MG63 (cell line): ENCODE data around the gene EPHB2. TPM values are rescaled to one million over a fixed set of nuclear protein-coding genes. Genes with fewer than 3 reads are reported as not detected.

Experiments used
- DNase-seq: peaks from one replicate; pipeline ENCODE4 v3.0.0-alpha.2; 2020
- H3K27me3 ChIP-seq: fragments of 250-450 bp; sonication (Bioruptor Pico); 2 replicates; pipeline ENCODE4 v1.5.1; 2020; ENCODE audit warnings: mild to moderate bottlenecking, moderate library complexity
- H3K36me3 ChIP-seq: fragments of 250-450 bp; sonication (Bioruptor Pico); 2 replicates; pipeline ENCODE4 v1.5.1; 2020; ENCODE audit warnings: mild to moderate bottlenecking, moderate library complexity
- H3K4me3 ChIP-seq: fragments of 250-450 bp; sonication (Bioruptor Pico); 2 replicates; pipeline ENCODE4 v1.5.1; 2020; ENCODE audit warnings: mild to moderate bottlenecking, moderate library complexity
- H3K9me3 ChIP-seq: fragments of 250-450 bp; sonication (Bioruptor Pico); 2 replicates; pipeline ENCODE4 v1.5.1; 2020; ENCODE audit warnings: mild to moderate bottlenecking, moderate library complexity
- total RNA-seq: library from RNA; depleted of rRNA; stranded (reverse); fragments of >200 nt; shearing (Covaris generic); gene quantifications from 2 replicates; pipeline ENCODE4 v1.2.3, GENCODE V29; 2014; ENCODE audit warnings: low replicate concordance

EPHB2 gene
- total RNA-seq, 1 experiment from 2014 or later: 19.6 TPM

- no peaks in the 10 kb centered on the region for H3K27me3 ChIP-seq
Observed at GRCh38 chr1:22709891-22710700, 543 bp upstream of the EPHB2 start.

GRCh38 chr1:22711071-22711470 lies 432 bp downstream of the EPHB2 start:
- H3K27me3 ChIP-seq: no peaks in the 10 kb centered on the region
- H3K36me3 ChIP-seq: no peaks in the 10 kb centered on the region
- H3K4me3 ChIP-seq: peak overlapping the region; percentile 45; the same call in 1 of the 2 replicates
- no peaks in the 10 kb centered on the region for H3K9me3 ChIP-seq
- DNase-seq: peak; percentile 19

More at GRCh38 chr1:22709891-22710700, 543 bp upstream of the EPHB2 start:
- DNase-seq: peak; percentile 71
- Histone ChIP-seq H3K9me3 (no peaks in the 10 kb centered on the region), H3K4me3 (peak overlapping the region; percentile 24; the same call in 1 of the 2 replicates), H3K36me3 (no peaks in the 10 kb centered on the region)

- Histone ChIP-seq H3K27me3 (no peaks in the 10 kb centered on the region), H3K36me3 (no peaks in the 10 kb centered on the region), H3K4me3 (peak overlapping the region; percentile 45), H3K9me3 (no peaks in the 10 kb centered on the region)
- DNase-seq: peak; percentile 30
Observed at GRCh38 chr1:22711591-22712501, 1.2 kb downstream of the EPHB2 start.

GRCh38 chr1:22712502-22713271 lies 2.0 kb downstream of the EPHB2 start:
- H3K9me3 ChIP-seq: no peaks in the 10 kb centered on the region
- H3K36me3 ChIP-seq: no peaks in the 10 kb centered on the region
- H3K27me3 ChIP-seq: no peaks in the 10 kb centered on the region
- peak overlapping the region; percentile 45 for H3K4me3 ChIP-seq
- DNase-seq: peak; percentile 90

- Histone ChIP-seq H3K9me3 (no peaks in the 10 kb centered on the region), H3K27me3 (no peaks in the 10 kb centered on the region)
- DNase-seq: no peak
Observed at GRCh38 chr1:22714455-22714854, 3.8 kb downstream of the EPHB2 start.

GRCh38 chr1:22717037-22717760 lies 6.6 kb downstream of the EPHB2 start:
- Histone ChIP-seq H3K9me3 (no peaks in the 10 kb centered on the region), H3K4me3 (no peak overlapping the region), H3K36me3 (no peaks in the 10 kb centered on the region), H3K27me3 (no peaks in the 10 kb centered on the region)
- no peak for DNase-seq

More at GRCh38 chr1:22714455-22714854, 3.8 kb downstream of the EPHB2 start:
- Histone ChIP-seq H3K4me3 (no peak overlapping the region), H3K36me3 (no peaks in the 10 kb centered on the region)

- DNase-seq: no peak
- H3K27me3 ChIP-seq: no peaks in the 10 kb centered on the region
- H3K4me3 ChIP-seq: no peak overlapping the region
- H3K9me3 ChIP-seq: no peaks in the 10 kb centered on the region
- H3K36me3 ChIP-seq: no peaks in the 10 kb centered on the region
Observed at GRCh38 chr1:22721122-22721873, 10.7 kb downstream of the EPHB2 start.

GRCh38 chr1:22722901-22723550 lies 12.4 kb downstream of the EPHB2 start:
- Histone ChIP-seq H3K36me3 (no peaks in the 10 kb centered on the region), H3K4me3 (no peak overlapping the region), H3K27me3 (no peaks in the 10 kb centered on the region), H3K9me3 (no peaks in the 10 kb centered on the region)
- DNase-seq: no peak

GRCh38 chr1:22727873-22728272 lies 17.2 kb downstream of the EPHB2 start:
- Histone ChIP-seq H3K9me3 (no peaks in the 10 kb centered on the region), H3K4me3 (no peak overlapping the region), H3K27me3 (no peaks in the 10 kb centered on the region), H3K36me3 (no peaks in the 10 kb centered on the region)
- no peak for DNase-seq

GRCh38 chr1:22728751-22729399 lies 18.2 kb downstream of the EPHB2 start:
- DNase-seq: no peak
- H3K4me3 ChIP-seq: no peak overlapping the region
- no peaks in the 10 kb centered on the region for H3K9me3 ChIP-seq
- H3K27me3 ChIP-seq: no peaks in the 10 kb centered on the region
- H3K36me3 ChIP-seq: no peaks in the 10 kb centered on the region

GRCh38 chr1:22729400-22729773 lies 18.7 kb downstream of the EPHB2 start:
- no peak for DNase-seq
- Histone ChIP-seq H3K9me3 (no peaks in the 10 kb centered on the region), H3K27me3 (no peaks in the 10 kb centered on the region)

GRCh38 chr1:22729912-22730311 lies 19.3 kb downstream of the EPHB2 start:
- no peak overlapping the region for H3K4me3 ChIP-seq
- H3K36me3 ChIP-seq: no peaks in the 10 kb centered on the region
- no peaks in the 10 kb centered on the region for H3K27me3 ChIP-seq
- no peak for DNase-seq
- H3K9me3 ChIP-seq: no peaks in the 10 kb centered on the region

More at GRCh38 chr1:22729400-22729773, 18.7 kb downstream of the EPHB2 start:
- Histone ChIP-seq H3K4me3 (no peak overlapping the region), H3K36me3 (no peaks in the 10 kb centered on the region)

GRCh38 chr1:22731924-22732720 lies 21.5 kb downstream of the EPHB2 start:
- no peak for DNase-seq
- Histone ChIP-seq H3K36me3 (no peaks in the 10 kb centered on the region), H3K27me3 (no peaks in the 10 kb centered on the region), H3K9me3 (no peaks in the 10 kb centered on the region), H3K4me3 (no peak overlapping the region)

- no peak for DNase-seq
- Histone ChIP-seq H3K36me3 (no peaks in the 10 kb centered on the region), H3K9me3 (no peaks in the 10 kb centered on the region), H3K27me3 (no peaks in the 10 kb centered on the region), H3K4me3 (no peak overlapping the region)
Observed at GRCh38 chr1:22733643-22734042, 23.0 kb downstream of the EPHB2 start.
